Activated CD8-positive, alpha-beta memory T cell treated with anti-CD3 and anti-CD28 coated beads, Interleukin-2, amount 50 U/mL, for 1 hour (primary cell): ENCODE results near the gene LDHB.
"Not testable (repeated sequence)": the region's sequence is repeated elsewhere in the genome, so short reads cannot be mapped to it uniquely, and the experiment has no call there.

Experiments used
- DNase-seq: peaks from one replicate; pipeline ENCODE4 v3.0.0-alpha.2; 2020; ENCODE audit errors: extremely low read depth

The LDHB gene

DNA sequence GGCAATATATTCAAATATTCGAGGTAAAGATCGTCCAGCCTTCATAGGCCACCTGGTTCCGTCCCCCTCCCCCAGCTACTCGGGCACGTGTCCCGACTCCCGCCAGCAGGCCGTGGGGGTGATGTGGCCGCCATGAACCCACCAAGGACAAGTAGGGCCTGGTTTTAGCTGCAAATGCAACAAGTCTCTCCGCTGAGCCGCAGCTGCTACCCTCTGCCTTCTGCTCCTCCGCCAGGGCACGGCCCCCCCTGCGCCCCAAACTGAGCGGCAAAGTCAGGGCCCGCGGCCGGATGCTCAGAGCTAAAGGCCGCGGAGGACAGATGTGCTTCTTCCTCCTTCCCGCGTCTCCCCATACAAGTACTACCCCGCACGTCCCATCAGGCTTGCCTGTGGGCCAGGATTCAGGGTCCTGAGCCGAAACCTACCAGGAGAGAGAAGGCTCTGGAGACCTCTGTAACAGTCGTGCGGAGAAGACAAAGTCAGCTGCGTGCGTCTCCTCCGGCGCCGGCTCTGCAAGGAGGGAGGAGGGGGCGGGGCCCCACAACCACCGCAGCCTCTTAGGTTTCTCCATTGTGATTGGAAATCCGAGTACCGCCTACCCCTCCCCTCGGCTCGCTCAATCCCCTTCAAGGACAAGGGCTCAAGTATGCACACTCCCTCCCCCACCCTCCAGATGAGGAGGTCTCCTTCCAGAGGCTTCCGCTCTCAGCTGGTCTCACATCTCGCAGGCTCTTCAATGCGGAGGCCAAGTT, at the start of gene LDHB:
LDHB (minus strand) TSS at position 517 of the 752 bp plus-strand sequence. CDS start 3,171 bp downstream, outside the sequence.
- DNase-seq, result peak; percentile 81

GRCh38 chr12:21704847-21705246, 47.2 kb upstream of the LDHB start:
- no peak for DNase-seq

- no peak for DNase-seq
These were observed 42.2 kb upstream of the LDHB start for GRCh38 chr12:21699851-21700250.

DNA sequence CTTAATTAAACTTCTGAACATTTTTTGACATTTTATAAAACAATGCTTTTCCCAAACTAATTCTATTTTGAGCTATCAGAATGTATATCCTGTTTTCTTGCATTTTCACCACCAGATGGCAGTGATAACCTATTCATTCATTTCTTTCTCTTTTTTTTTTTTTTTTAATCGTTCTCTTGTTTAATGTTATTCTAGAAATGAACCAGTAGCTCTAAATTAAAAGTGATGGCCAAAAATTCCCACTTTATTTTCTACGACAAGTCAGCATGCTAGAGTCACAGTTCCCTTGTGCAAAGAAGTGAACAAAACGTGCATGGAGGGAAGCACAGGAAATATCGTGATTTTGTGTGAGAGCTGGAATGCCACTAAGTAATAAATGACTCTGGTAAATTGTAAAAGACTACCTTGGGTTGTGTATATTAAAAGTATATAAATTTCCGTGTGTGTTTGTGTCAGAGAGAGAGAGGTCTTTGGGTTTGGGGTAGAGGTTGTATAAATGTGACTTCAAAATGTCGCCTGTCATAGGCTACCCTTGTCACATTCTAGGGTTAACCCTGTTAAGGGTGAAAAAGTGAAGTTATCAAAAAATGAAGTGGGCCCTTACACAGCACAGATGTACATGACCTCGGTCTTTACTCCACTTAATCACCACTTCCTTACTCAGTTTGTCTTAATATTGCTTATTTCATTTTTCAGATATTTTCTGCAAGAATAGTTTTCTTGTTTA, 40.4 kb upstream of the LDHB start:
- no peak for DNase-seq

- DNase-seq, result no peak
These were observed 39.0 kb upstream of the LDHB start for GRCh38 chr12:21696625-21697024.

- no peak for DNase-seq
These were observed 38.3 kb upstream of the LDHB start for GRCh38 chr12:21695986-21696385.

DNA sequence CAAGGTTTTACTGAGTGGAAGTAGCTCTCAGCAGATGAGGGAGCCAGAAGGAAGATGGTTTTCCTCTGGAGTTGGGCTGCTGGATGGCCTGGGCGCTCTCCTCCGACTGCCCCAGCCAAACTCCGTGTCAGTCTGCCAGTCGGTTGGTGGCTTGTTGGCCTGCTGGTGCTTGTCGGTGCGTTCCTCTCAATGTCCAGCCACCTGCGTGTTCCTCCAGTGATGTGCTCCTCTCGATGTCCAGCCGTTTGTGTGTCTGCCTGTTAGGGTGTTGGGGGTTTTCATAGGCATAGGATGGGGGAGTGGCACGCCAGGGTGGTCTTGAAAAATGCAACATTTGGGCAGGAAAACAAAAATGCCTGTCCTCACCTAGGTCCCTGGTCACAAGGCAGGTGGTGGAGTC, 37.0 kb upstream of the LDHB start:
- no peak for DNase-seq

GRCh38 chr12:21691515-21691914, 33.9 kb upstream of the LDHB start:
- no peak for DNase-seq

DNA sequence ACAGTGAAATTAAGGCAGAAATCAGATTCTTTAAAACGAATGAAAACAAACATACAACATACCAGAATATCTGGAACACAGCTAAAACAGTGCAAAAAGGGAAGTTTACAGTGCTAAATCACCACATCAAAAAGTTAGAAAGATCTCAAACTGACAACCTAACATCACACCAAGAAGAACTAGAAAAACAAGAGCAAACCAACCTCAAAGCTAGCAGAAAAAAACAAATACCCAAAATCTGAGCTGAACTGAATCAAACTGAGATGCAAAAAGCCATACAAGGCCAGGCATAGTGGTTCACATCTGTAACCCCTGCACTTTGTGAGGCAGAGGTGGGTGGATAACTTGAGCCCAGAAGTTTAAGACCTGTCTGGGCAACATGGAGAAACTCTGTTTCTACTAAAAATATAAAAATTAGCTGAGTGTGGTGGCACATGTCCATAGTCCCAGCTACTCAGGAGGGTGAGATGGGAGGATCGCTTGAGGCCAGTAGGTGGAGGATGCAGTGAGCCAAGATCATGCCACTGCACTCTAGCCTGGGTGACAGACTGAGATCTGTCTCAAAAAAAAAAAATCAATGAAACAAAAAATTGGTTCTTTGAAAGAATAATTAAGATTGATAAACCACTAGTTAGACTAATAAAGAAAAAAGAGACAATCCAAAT, 33.2 kb upstream of the LDHB start:
- DNase-seq, result no peak

DNA sequence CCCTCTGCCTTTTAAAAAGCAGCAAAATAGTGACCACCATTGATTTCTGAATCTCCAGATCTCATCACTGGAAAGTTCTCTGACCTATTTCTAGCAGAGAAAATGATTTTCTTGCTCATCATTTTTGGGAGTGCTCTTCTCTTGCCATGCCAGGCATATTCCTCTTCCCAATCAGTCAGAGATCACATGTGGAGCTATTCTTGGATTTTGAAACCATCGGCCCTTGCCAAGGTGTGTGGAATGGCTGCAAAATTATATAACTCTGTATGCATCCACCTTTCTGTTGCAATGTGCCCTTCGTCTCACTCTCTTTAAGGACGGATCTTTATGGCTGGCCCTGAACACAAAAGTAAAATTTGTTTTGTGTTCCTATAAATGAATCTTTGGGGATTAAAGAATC, 25.5 kb upstream of the LDHB start:
- DNase-seq, result no peak

GRCh38 chr12:21678959-21679358, 21.3 kb upstream of the LDHB start:
- DNase-seq, result no peak

DNA sequence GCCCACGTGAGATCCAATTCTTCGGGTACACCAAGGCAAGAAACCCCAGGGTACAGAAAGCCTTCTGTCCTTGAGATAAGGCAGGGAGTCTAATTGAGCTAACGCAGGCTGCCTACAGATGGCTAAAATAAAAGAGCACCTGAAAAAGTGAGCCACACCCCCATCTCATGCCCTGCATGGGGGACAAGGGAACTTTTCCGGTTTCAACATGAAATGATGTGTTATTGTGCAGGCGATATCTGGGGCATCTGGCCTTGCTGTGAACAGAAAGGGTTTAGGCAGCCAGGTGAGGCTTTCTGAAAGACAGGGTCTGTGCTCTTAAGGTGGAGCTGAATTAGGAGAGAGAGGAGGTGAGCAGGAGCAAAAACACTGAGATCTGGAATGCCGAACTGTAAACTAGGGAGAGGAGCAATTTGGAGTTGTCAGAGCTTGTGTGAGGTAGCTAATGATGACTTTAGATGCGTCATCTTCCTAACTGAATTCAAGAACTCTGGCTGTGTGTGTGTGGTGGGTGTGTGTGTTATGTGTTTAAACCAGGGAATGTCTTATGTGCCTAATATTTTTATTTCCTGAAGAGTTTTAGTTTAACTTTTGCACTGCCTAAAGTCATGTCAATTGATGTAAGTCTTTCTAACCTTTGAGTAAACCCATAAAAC, 20.1 kb upstream of the LDHB start:
- no peak for DNase-seq

- no peak for DNase-seq
These were observed 19.6 kb upstream of the LDHB start for GRCh38 chr12:21677204-21677603.

DNA sequence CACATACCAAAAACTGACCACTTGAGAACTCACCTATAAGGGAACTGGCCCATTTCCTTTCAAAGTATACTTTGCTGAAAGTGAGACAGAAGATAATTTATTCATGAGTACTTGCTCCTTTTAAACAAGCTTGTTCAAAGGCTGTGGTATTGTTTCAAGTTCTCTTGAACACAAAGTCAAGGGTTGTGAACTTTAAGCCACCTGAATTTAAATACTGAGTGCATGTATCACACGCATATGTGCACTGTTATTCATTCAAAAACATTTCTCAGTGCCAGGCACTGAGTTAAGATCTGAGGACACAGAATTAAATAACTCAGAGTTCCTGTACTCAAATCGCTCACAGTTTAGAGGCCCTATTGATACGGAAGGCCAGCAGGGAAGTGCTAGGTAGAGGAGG, 19.1 kb upstream of the LDHB start:
- no peak for DNase-seq

DNA sequence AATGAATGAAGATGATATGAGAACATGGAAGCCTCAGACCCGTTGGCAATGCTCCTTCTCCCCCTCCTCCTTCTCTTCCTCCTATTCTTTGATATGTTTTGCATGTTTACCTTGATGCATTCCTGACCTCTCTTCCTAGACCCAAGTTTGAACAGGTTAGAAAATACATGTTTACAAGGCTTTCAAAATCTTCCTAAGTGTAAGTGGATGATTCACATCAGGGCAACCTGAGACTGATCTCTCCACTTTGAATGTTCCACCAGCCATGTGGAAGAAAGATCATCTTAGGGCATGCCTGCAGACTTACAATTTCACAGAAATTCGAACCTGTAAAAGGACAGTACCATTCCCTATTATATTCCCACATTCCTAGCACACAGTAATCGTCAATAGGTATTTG, 18.0 kb upstream of the LDHB start:
- no peak for DNase-seq

GRCh38 chr12:21675096-21675495, 17.5 kb upstream of the LDHB start:
- DNase-seq, result no peak

- not testable (repeated sequence) for DNase-seq
These were observed 16.3 kb upstream of the LDHB start for GRCh38 chr12:21673830-21674552.

DNA sequence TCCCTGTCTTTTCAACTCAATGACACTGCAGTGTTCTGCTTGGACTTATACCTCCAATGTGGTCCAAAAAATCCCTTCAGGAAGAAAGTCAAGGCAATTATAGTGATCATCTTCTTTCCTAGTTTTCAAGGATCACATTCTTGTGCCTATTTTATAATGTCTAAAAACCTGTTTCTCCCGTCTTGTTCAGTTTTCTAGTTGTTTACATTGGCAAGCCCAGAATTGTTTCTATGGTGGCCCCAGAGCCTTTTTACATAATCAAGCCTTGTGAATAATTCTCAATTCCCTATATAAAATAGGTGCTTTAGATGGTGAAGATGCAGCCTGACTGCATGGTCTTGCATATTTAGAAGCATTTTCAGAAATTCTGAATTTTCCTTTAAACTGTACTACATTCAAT, 14.5 kb upstream of the LDHB start:
- no peak for DNase-seq

DNA sequence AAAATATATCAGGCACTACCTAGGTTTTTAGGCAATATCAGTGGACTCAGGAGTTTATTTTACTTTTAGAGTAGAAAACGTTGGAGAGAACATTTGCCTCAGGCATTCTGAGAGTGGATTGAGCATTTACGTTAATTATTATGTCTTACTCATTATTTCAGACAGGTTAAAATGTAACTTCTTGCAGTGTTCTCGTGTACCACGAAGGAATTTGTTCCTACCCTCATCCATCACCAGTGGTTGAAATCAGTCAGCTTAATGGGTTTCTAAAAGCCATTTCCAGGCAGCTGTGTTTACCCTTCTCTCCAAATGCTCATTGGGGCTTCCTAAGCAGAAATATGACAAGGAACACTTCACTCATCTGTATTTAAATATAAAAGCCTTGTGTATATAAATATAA, 9.1 kb upstream of the LDHB start:
- no peak for DNase-seq

GRCh38 chr12:21665816-21666215, 8.2 kb upstream of the LDHB start:
- DNase-seq, result no peak

GRCh38 chr12:21662122-21662792, 4.6 kb upstream of the LDHB start:
- DNase-seq, result no peak
